Measurements from ENCODE around the gene NTM. TPM values are rescaled to one million over a fixed set of nuclear protein-coding genes. Genes with fewer than 3 reads are reported as not detected.

Gene NTM
- total and polyA plus RNA-seq, 2 experiments from 2014 or later, result 25.9 to 49.0 TPM

GRCh38 chr11:131924001-131924400 lies 553.6 kb downstream of the NTM start:
- Histone ChIP-seq H3K9ac (no peak overlapping the region), H3K27ac (no peak overlapping the region), H4K20me1 (ENCODE audit: insufficient read depth) (no peaks in the 10 kb centered on the region), H3K4me3 (no peak overlapping the region), H3K36me3 (ENCODE audit: low read depth) (no peaks in the 10 kb centered on the region), H3K27me3 (replicated peaks; ENCODE audit: insufficient read depth) (no peaks in the 10 kb centered on the region), H3F3A (ENCODE audit: insufficient read depth) (no peaks in the 10 kb centered on the region), H3K9me2 (ENCODE audit: insufficient read depth) (no peaks in the 10 kb centered on the region), H3K79me2 (ENCODE audit: insufficient read depth) (peaks cover 40% of the 10 kb centered on the region), H3K4me1 (ENCODE audit: insufficient read depth) (peaks cover 11% of the 10 kb centered on the region), H3K9me3 (ENCODE audit: low read depth) (no peaks in the 10 kb centered on the region), H2AFZ (no peak overlapping the region), H3K4me2 (ENCODE audit: unreplicated experiment) (no peak overlapping the region)
- 59 to 60% methylated on average over 8 of the region's 8 CpGs for WGBS, 2 experiments (ENCODE audit: low coverage in 1 of 2, low lambda C conversion rate in 2 of 2, missing lambda C conversion rate in 2 of 2)
- in situ Hi-C loops (cut with MboI), result loop anchor here (10.0 kb wide), 1 partner anchor 201 kb away; no protein-coding TSS in a partner anchor
- no peak for DNase-seq
- no peak for TF ChIP-seq EZH2phosphoT487 (IDR thresholded peaks at IDR 0.05; ENCODE audit: insufficient read depth, low read depth)
- TF ChIP-seq EZH2 (IDR thresholded peaks at IDR 0.05; ENCODE audit: insufficient read depth, poor library complexity, severe bottlenecking), result no peak

- Histone ChIP-seq H3K9me2 (ENCODE audit: insufficient read depth) (no peaks in the 10 kb centered on the region), H4K20me1 (ENCODE audit: insufficient read depth) (no peaks in the 10 kb centered on the region), H3K4me1 (ENCODE audit: insufficient read depth) (peaks cover 11% of the 10 kb centered on the region), H3K9me3 (ENCODE audit: low read depth) (no peaks in the 10 kb centered on the region), H3K79me2 (ENCODE audit: insufficient read depth) (peaks cover 40% of the 10 kb centered on the region), H3K9ac (no peak overlapping the region), H3K4me3 (no peak overlapping the region), H3K36me3 (ENCODE audit: low read depth) (no peaks in the 10 kb centered on the region), H2AFZ (no peak overlapping the region), H3K4me2 (ENCODE audit: unreplicated experiment) (peak overlapping the region; percentile 27), H3K27ac (no peak overlapping the region), H3K27me3 (replicated peaks; ENCODE audit: insufficient read depth) (no peaks in the 10 kb centered on the region), H3F3A (ENCODE audit: insufficient read depth) (no peaks in the 10 kb centered on the region)
- in situ Hi-C loops (cut with MboI), result loop anchor here (10.0 kb wide), 1 partner anchor 200 kb away; no protein-coding TSS in a partner anchor
- peak; percentile 45 for DNase-seq
- no peak for TF ChIP-seq EZH2phosphoT487 (IDR thresholded peaks at IDR 0.05; ENCODE audit: insufficient read depth, low read depth)
- no peak for TF ChIP-seq EZH2 (IDR thresholded peaks at IDR 0.05; ENCODE audit: insufficient read depth, poor library complexity, severe bottlenecking)
- 42 to 46% methylated on average over 4 of the region's 4 CpGs for WGBS, 2 experiments (ENCODE audit: low coverage in 1 of 2, low lambda C conversion rate in 2 of 2, missing lambda C conversion rate in 2 of 2)
These were observed 554.2 kb downstream of the NTM start for GRCh38 chr11:131924457-131925201.

GRCh38 chr11:131925829-131926228 lies 555.4 kb downstream of the NTM start:
- Histone ChIP-seq H3K9me3 (ENCODE audit: low read depth) (no peaks in the 10 kb centered on the region), H3K79me2 (ENCODE audit: insufficient read depth) (peaks cover 38% of the 10 kb centered on the region), H3K36me3 (ENCODE audit: low read depth) (no peaks in the 10 kb centered on the region), H3K9me2 (ENCODE audit: insufficient read depth) (no peaks in the 10 kb centered on the region), H3K27ac (no peak overlapping the region), H3K9ac (no peak overlapping the region), H3K4me1 (ENCODE audit: insufficient read depth) (peaks cover 11% of the 10 kb centered on the region), H3F3A (ENCODE audit: insufficient read depth) (no peaks in the 10 kb centered on the region), H3K4me2 (ENCODE audit: unreplicated experiment) (no peak overlapping the region), H2AFZ (no peak overlapping the region), H3K4me3 (no peak overlapping the region), H4K20me1 (ENCODE audit: insufficient read depth) (no peaks in the 10 kb centered on the region), H3K27me3 (replicated peaks; ENCODE audit: insufficient read depth) (no peaks in the 10 kb centered on the region)
- 93 to 94% methylated on average over 4 of the region's 4 CpGs for WGBS, 2 experiments (ENCODE audit: low coverage in 1 of 2, low lambda C conversion rate in 2 of 2, missing lambda C conversion rate in 2 of 2)
- TF ChIP-seq EZH2phosphoT487 (IDR thresholded peaks at IDR 0.05; ENCODE audit: insufficient read depth, low read depth), result no peak
- TF ChIP-seq EZH2 (IDR thresholded peaks at IDR 0.05; ENCODE audit: insufficient read depth, poor library complexity, severe bottlenecking), result no peak
- in situ Hi-C loops (cut with MboI), result loop anchor here (10.0 kb wide), 1 partner anchor 199 kb away; no protein-coding TSS in a partner anchor
- DNase-seq, result no peak

- H3K27me3 ChIP-seq (replicated peaks; ENCODE audit: insufficient read depth), result no peaks in the 10 kb centered on the region
- no peaks in the 10 kb centered on the region for H3F3A ChIP-seq (ENCODE audit: insufficient read depth)
- 93 to 94% methylated on average over 11 of the region's 11 CpGs for WGBS, 2 experiments (ENCODE audit: low coverage in 1 of 2, low lambda C conversion rate in 2 of 2, missing lambda C conversion rate in 2 of 2)
- in situ Hi-C loops (cut with MboI), result loop anchor here (10.0 kb wide), 1 partner anchor 196 kb away; no protein-coding TSS in a partner anchor
- H4K20me1 ChIP-seq (ENCODE audit: insufficient read depth), result no peaks in the 10 kb centered on the region
- TF ChIP-seq EZH2phosphoT487 (IDR thresholded peaks at IDR 0.05; ENCODE audit: insufficient read depth, low read depth) (no peak), EZH2 (IDR thresholded peaks at IDR 0.05; ENCODE audit: insufficient read depth, poor library complexity, severe bottlenecking) (no peak)
- H2AFZ ChIP-seq, result no peak overlapping the region
- peaks cover 23% of the 10 kb centered on the region for H3K79me2 ChIP-seq (ENCODE audit: insufficient read depth)
- peaks cover 10% of the 10 kb centered on the region for H3K4me1 ChIP-seq (ENCODE audit: insufficient read depth)
- H3K36me3 ChIP-seq (ENCODE audit: low read depth), result no peaks in the 10 kb centered on the region
- no peak overlapping the region for H3K4me2 ChIP-seq (ENCODE audit: unreplicated experiment)
- H3K27ac ChIP-seq, result no peak overlapping the region
- no peak for DNase-seq
- H3K9me2 ChIP-seq (ENCODE audit: insufficient read depth), result no peaks in the 10 kb centered on the region
- no peak overlapping the region for H3K4me3 ChIP-seq
- H3K9ac ChIP-seq, result no peak overlapping the region
- no peaks in the 10 kb centered on the region for H3K9me3 ChIP-seq (ENCODE audit: low read depth)
These were observed 558.6 kb downstream of the NTM start for GRCh38 chr11:131928992-131929391.

Data from GM23248 (cell line).